ENCODE data around the gene GLP1R.

GRCh38 chr6:39128106-39128505 lies 79.5 kb downstream of the GLP1R start:
- no peak for TF ChIP-seq CTCF (conservative IDR thresholded peaks at IDR 0.05; ENCODE audit: low read depth, low read length)
- no peak for TF ChIP-seq POLR2A (IDR thresholded peaks at IDR 0.05; ENCODE audit: low read depth, low read length)
- no peak for TF ChIP-seq CHD1 (IDR thresholded peaks at IDR 0.05; ENCODE audit: low read depth, low read length)
- no peak for TF ChIP-seq RFX5 (IDR thresholded peaks at IDR 0.05; ENCODE audit: low read depth, low read length)
- no peak for TF ChIP-seq SMC3 (IDR thresholded peaks at IDR 0.05; ENCODE audit: low read depth, low read length)
